Endodermal cell (in vitro differentiated cells): ENCODE results near the gene POLA2. TPM values are rescaled to one million over a fixed set of nuclear protein-coding genes. Genes with fewer than 3 reads are reported as not detected.

Experiments used
- DNase-seq: peaks from one replicate; pipeline ENCODE4 v3.0.0-alpha.2; 2017
- H3K27ac ChIP-seq: 2 replicates; pipeline ENCODE4 v1.5.1; 2013; ENCODE audit warnings: mild to moderate bottlenecking, low read depth, low read length, moderate library complexity
- H3K27me3 ChIP-seq: 2 replicates; pipeline ENCODE4 v1.6.1; 2013; ENCODE audit warnings: mild to moderate bottlenecking, low read length, moderate library complexity; ENCODE audit not compliant: insufficient read depth, control insufficient read depth, poor library complexity, severe bottlenecking
- H3K36me3 ChIP-seq: 2 replicates; pipeline ENCODE4 v1.7.0; 2013; ENCODE audit warnings: mild to moderate bottlenecking, low read length, moderate library complexity; ENCODE audit not compliant: control insufficient read depth, insufficient read depth
- H3K4me1 ChIP-seq: one replicate; pipeline ENCODE4 v1.7.0; 2013; ENCODE audit warnings: low read length; ENCODE audit not compliant: control insufficient read depth, insufficient read depth
- H3K4me3 ChIP-seq: 2 replicates; pipeline ENCODE4 v1.5.1; 2013; ENCODE audit warnings: mild to moderate bottlenecking, low read length, moderate library complexity
- H3K9ac ChIP-seq: 2 replicates; pipeline ENCODE4 v1.6.1; 2013; ENCODE audit warnings: mild to moderate bottlenecking, low read length, moderate library complexity; ENCODE audit not compliant: poor library complexity, severe bottlenecking; ENCODE audit errors: extremely low read depth
- H3K9me3 ChIP-seq: 2 replicates; pipeline ENCODE4 v1.6.1; 2013; ENCODE audit warnings: mild to moderate bottlenecking, low read length, moderate library complexity; ENCODE audit not compliant: control insufficient read depth
- H3K27ac Mint-ChIP-seq: 2 replicates; pipeline ENCODE4 v1.8.0; 2020; ENCODE audit warnings: mixed read lengths
- H3K27me3 Mint-ChIP-seq: 2 replicates; pipeline ENCODE4 v1.8.0; 2021; ENCODE audit warnings: mild to moderate bottlenecking, mixed read lengths; ENCODE audit not compliant: insufficient read depth
- H3K36me3 Mint-ChIP-seq: 2 replicates; pipeline ENCODE4 v1.8.0; 2020; ENCODE audit warnings: low read depth, mixed read lengths
- H3K4me1 Mint-ChIP-seq: 2 replicates; pipeline ENCODE4 v1.8.0; 2020; ENCODE audit warnings: mixed read lengths
- H3K4me3 Mint-ChIP-seq: 2 replicates; pipeline ENCODE4 v1.8.0; 2020; ENCODE audit warnings: mild to moderate bottlenecking, moderate library complexity, mixed read lengths
- H3K9me3 Mint-ChIP-seq: 2 replicates; pipeline ENCODE4 v1.8.0; 2020; ENCODE audit warnings: mild to moderate bottlenecking, mixed read lengths
- WGBS, 2 experiments: methylation state at CpG; one replicate each; pipeline versions ENCODE4 v1.1.5 to v1.1.7; 2013; ENCODE audit warnings: missing lambda C conversion rate in 2 of 2, mixed read lengths in 1 of 2; ENCODE audit not compliant: insufficient coverage in 1 of 2, insufficient read length in 1 of 2; 5-methylcytosine and 5-hydroxymethylcytosine counted together
- total RNA-seq, 2 donors: library from RNA; stranded (reverse); fragmentation: NEBNext Ultra II Directional in 1 of 2; extraction: Animal tissue kit (Norgen Biotek cat#: 25700) in 1 of 2; gene quantifications; 2 replicates in 1 of 2; 3 replicates in 1 of 2; pipeline ENCODE4 v1.2.1, GENCODE V29; 2021
- TF ChIP-seq, protein P1 (sequence below): fragments of 200-600 bp; sonication (generic); conservative IDR thresholded peaks from 2 replicates; pipeline ENCODE4 v1.5.0; 2021; ENCODE audit warnings: antibody characterized with exemption, mild to moderate bottlenecking

POLA2 gene
- total RNA-seq, 2 donors from 2014 or later = 42.2 to 65.0 TPM

GRCh38 chr11:65303555-65303954 lies 41.8 kb downstream of the POLA2 start:
- Mint-ChIP-seq H3K27me3 (peaks cover 7% of the 10 kb centered on the region), H3K27ac (no peak overlapping the region), H3K4me3 (no peak overlapping the region), H3K4me1 (no peaks in the 10 kb centered on the region), H3K9me3 (no peaks in the 10 kb centered on the region), H3K36me3 (peaks cover 8% of the 10 kb centered on the region)
- H3K27me3 ChIP-seq = no peaks in the 10 kb centered on the region
- no peak for DNase-seq
- WGBS, 2 experiments = 89 to 100% methylated on average over 3 of the region's 3 CpGs
- TF ChIP-seq, protein P1, sequence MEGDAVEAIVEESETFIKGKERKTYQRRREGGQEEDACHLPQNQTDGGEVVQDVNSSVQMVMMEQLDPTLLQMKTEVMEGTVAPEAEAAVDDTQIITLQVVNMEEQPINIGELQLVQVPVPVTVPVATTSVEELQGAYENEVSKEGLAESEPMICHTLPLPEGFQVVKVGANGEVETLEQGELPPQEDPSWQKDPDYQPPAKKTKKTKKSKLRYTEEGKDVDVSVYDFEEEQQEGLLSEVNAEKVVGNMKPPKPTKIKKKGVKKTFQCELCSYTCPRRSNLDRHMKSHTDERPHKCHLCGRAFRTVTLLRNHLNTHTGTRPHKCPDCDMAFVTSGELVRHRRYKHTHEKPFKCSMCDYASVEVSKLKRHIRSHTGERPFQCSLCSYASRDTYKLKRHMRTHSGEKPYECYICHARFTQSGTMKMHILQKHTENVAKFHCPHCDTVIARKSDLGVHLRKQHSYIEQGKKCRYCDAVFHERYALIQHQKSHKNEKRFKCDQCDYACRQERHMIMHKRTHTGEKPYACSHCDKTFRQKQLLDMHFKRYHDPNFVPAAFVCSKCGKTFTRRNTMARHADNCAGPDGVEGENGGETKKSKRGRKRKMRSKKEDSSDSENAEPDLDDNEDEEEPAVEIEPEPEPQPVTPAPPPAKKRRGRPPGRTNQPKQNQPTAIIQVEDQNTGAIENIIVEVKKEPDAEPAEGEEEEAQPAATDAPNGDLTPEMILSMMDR = no peak
- H3K4me1 ChIP-seq = no peaks in the 10 kb centered on the region
- H3K4me3 ChIP-seq = no peak overlapping the region
- no peaks in the 10 kb centered on the region for H3K36me3 ChIP-seq
- no peak overlapping the region for H3K9ac ChIP-seq
- H3K9me3 ChIP-seq = no peaks in the 10 kb centered on the region
- H3K27ac ChIP-seq = no peak overlapping the region

GRCh38 chr11:65304110-65304509 lies 42.3 kb downstream of the POLA2 start:
- H3K36me3 ChIP-seq = no peaks in the 10 kb centered on the region
- Mint-ChIP-seq H3K4me1 (no peaks in the 10 kb centered on the region), H3K27me3 (peaks cover 9% of the 10 kb centered on the region), H3K27ac (no peak overlapping the region), H3K4me3 (no peak overlapping the region), H3K9me3 (no peaks in the 10 kb centered on the region), H3K36me3 (peaks cover 6% of the 10 kb centered on the region)
- H3K27ac ChIP-seq = no peak overlapping the region
- TF ChIP-seq, protein P1 = no peak
- H3K9me3 ChIP-seq = no peaks in the 10 kb centered on the region
- no peak overlapping the region for H3K4me3 ChIP-seq
- 87 to 95% methylated on average over 4 of the region's 4 CpGs for WGBS, 2 experiments
- no peak for DNase-seq
- H3K27me3 ChIP-seq = no peaks in the 10 kb centered on the region
- H3K9ac ChIP-seq = no peak overlapping the region
- no peaks in the 10 kb centered on the region for H3K4me1 ChIP-seq

DNA sequence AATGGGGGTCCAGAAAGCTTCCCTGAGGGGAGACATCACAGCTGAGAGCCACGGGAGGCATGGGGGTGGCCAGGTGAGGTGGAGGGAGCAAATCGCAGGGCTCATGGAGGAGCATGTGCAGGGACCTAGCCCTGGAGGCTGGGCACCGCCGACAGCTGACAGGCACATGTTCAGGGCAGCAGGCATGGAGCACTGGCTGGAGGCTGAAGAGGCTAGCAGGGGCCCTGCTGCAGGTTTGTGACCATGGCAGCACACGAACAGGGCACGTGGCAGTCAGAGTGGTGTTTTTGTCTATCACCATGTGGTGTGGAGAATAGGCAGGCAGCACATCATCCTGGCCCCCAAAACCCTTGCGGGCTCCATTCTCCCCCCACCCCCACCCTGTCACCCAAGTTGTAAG lies 42.9 kb downstream of the POLA2 start:
- TF ChIP-seq, protein P1 = no peak
- peaks cover 6% of the 10 kb centered on the region for H3K36me3 Mint-ChIP-seq
- peaks cover 9% of the 10 kb centered on the region for H3K27me3 Mint-ChIP-seq
- H3K9me3 Mint-ChIP-seq = no peaks in the 10 kb centered on the region
- Histone ChIP-seq H3K27me3 (no peaks in the 10 kb centered on the region), H3K9me3 (no peaks in the 10 kb centered on the region), H3K4me3 (no peak overlapping the region), H3K27ac (no peak overlapping the region), H3K9ac (no peak overlapping the region), H3K36me3 (no peaks in the 10 kb centered on the region), H3K4me1 (no peaks in the 10 kb centered on the region)
- H3K27ac Mint-ChIP-seq = no peak overlapping the region
- 94 to 96% methylated on average over 6 of the region's 7 CpGs for WGBS, 2 experiments
- H3K4me3 Mint-ChIP-seq = no peak overlapping the region
- H3K4me1 Mint-ChIP-seq = no peaks in the 10 kb centered on the region
- no peak for DNase-seq
